ENCODE results near the gene ADAM33.

DNA sequence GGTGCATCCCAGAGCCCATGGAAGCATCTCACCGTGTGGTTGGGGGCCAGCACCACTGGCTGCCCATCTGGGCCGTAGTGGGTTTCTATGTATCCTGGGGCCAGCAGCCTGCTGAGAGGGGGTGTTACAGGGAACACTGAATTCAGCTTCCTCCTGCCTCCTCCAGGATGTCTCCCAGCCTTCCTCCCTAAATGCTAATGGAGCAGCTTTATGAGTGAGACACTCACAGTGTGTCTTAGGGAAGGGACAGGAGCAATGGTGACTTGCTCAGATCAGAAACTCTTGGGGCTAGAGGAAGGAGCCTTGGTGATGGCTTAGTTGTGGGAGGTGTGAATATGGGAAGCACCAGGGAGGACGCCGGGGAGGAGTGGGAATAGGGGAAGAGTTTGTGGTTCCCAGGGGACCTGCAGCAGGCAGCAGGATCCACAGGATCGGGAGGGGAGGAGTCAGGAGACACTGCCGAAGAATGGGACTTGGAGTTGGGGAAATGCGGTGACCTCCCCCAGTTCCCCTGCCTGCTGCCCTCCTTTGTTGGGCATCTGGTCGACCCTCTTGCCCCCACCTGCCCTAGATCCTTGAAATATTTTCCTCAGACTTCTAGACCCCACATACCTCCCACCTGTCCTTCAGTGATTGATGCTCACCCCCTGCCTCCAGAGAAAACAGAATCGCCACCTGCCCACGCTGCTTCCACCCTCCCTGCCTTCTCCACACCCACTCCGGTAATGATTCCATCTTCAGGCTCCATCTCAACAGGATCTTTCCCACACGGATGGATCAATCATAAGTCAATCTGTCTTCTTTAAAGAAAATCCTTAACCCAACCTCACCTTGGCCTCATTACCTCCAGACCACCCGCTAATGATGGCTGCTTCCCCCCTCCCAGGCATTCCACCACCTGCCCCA is 6.6 kb downstream of the ADAM33 start:
- TF ChIP-seq, protein P1, sequence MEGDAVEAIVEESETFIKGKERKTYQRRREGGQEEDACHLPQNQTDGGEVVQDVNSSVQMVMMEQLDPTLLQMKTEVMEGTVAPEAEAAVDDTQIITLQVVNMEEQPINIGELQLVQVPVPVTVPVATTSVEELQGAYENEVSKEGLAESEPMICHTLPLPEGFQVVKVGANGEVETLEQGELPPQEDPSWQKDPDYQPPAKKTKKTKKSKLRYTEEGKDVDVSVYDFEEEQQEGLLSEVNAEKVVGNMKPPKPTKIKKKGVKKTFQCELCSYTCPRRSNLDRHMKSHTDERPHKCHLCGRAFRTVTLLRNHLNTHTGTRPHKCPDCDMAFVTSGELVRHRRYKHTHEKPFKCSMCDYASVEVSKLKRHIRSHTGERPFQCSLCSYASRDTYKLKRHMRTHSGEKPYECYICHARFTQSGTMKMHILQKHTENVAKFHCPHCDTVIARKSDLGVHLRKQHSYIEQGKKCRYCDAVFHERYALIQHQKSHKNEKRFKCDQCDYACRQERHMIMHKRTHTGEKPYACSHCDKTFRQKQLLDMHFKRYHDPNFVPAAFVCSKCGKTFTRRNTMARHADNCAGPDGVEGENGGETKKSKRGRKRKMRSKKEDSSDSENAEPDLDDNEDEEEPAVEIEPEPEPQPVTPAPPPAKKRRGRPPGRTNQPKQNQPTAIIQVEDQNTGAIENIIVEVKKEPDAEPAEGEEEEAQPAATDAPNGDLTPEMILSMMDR (conservative IDR thresholded peaks at IDR 0.05; ENCODE audit: low read depth, low read length): no peak
- TF ChIP-seq EZH2 (IDR thresholded peaks at IDR 0.05; ENCODE audit: borderline replicate concordance, low read depth, low read length, poor library complexity, severe bottlenecking): no peak

All from A673 (cell line).